ENCODE measurements around the gene KCNT1.

KCNT1 gene

DNA sequence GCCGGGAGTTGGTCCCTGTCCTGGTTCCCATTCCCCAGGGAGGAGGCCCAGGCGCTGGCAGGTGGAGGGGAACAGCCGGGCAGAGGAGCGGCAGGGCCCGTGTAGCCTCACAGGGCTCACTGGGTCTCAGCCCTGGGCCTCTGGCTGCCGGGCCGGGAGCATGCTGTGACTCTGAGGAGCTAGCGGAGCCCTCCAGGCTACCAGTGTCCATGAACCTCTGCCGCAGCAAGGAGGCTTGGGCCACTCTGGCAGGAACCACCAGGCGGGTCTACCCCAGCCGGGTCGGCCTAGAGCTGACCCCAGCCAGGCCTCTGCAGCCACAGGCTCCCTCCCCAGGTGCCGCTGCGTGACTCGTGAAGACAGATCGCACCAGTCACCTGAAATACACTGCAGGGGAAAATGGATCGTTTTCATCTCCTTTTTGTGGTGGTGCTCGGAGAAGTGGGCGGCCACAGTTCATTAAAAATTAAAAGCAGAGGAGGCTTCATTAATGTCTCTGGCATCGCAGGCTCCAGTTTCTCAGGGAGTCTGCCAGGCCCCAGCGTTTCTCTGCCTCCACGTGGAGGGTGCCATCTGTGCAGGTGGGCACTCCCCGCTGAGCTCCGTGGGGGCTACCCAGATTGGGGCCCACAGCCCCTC, 43.8 kb downstream of the KCNT1 start:
- no peak for DNase-seq (ENCODE audit: low spot score)

DNA sequence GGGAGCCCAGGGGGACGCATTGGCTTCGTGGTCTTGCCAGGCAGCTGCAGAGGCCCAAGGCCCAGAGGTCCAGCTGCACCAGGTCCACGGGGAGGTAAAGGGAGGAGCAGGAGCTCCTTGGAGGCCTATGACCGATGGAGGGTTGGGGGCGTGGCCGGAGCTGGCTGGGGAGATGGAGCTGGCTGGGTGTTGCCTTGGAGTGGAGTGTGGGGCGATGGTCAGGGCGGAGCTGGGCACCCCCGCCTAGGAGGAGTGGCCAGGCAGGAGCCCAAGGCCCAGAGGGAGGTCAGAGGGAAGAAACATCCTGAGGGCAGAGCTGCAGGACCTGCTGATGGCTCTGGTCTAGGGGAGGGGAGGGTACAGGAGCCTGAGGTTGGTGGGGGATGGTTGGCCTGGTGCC, 44.6 kb downstream of the KCNT1 start:
- DNase-seq (ENCODE audit: low spot score) = no peak

DNA sequence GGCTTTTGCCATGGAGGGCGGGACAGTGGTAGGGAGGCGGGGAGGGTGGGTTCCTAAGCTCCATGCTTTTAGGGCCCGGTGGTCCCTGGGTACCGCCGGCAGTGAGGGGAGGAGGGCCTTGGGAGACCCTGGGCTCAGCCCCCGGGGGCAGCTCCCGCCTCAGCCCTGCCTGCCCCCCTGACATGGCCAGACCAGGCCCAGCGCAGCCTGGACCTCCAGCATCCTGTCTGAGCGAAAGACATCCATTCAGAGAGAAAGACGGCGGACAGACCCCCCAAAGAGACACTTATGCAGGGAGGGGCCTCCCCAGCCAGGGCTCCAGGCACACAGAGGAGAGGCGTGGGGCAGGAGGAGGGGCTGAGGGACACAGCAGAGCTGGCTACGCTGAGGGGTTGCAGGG, 45.3 kb downstream of the KCNT1 start:
- no peak for DNase-seq (ENCODE audit: low spot score)

- no peak for DNase-seq (ENCODE audit: low spot score)
These were observed 46.7 kb downstream of the KCNT1 start for GRCh38 chr9:135748676-135749075.

- no peak for DNase-seq (ENCODE audit: low spot score)
These were observed 47.4 kb downstream of the KCNT1 start for GRCh38 chr9:135749171-135750045.

DNA sequence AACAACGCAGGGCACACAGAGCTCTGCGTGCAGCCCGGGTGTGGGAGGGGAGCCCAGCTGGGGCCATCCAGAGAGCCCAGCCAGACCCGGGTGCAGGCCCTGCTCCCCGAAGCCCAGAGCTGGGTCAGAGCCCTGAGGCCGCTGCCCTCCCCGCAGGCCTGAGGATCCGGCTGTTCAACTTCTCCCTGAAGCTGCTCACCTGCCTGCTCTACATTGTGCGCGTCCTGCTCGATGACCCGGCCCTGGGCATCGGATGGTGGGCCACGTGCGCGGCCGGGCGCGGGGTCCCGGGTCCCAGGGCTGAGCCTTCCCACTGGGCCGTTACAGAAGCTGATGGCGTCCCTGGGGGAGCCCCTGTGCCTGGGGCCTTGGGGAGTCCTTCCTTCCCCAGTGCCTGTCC, 48.8 kb downstream of the KCNT1 start:
- DNase-seq (ENCODE audit: low spot score) = no peak

DNA sequence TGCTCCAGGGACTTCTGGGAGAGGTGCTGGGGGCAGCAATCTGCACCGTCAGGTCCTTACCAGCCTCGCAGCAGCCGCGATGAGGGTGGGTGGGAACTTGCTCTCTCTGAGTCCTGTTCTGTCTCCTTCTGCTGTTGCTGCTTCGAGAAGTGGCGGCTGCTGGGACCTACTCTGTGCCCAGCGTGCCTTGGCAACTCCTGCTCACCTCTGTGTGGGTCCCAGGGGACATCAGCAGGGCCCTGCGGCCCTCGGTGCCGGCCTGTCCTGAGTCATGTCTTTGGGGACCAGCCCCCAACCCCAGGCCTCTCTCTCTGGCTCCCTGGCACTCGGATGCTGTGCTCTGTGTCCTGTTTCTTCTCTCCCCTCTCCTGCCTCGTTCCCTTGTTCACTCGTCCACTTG, 49.5 kb downstream of the KCNT1 start:
- no peak for DNase-seq (ENCODE audit: low spot score)

GRCh38 chr9:135752281-135753204, 50.6 kb downstream of the KCNT1 start:
- no peak for DNase-seq (ENCODE audit: low spot score)

DNA sequence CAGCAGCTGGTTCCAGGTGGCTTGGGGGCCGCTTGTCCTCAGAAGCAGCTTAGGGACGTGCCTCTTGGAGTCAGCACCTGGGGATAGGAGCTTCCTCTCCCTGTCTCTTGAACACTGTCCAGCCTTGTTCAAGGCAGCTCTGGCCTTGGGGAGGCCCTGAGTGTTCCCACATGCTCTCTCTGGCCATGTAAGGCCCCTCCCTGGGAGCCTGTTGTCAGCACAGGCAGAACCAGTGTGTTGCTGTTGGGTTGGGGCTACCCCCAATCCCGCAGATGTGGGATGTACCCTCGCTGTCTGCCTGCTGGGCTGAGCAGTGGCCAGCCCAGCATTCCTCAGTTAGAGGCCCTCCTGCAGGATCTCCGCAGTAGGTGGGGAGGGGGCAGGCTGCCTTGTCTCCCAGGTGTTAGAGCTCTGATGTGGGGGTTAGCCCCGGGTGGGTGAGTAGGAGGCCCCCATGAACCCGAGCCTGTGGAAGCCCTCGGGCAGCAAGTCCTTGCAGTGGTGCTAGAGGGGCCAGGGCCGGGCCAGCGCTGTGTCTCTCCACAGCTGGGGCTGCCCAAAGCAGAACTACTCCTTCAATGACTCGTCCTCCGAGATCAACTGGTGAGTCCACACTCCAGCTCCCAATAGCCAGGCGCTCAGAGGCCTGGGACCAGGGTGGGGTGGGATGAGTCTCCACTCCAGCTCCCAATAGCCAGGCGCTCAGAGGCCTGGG, 51.6 kb downstream of the KCNT1 start:
- DNase-seq (ENCODE audit: low spot score) = no peak

DNA sequence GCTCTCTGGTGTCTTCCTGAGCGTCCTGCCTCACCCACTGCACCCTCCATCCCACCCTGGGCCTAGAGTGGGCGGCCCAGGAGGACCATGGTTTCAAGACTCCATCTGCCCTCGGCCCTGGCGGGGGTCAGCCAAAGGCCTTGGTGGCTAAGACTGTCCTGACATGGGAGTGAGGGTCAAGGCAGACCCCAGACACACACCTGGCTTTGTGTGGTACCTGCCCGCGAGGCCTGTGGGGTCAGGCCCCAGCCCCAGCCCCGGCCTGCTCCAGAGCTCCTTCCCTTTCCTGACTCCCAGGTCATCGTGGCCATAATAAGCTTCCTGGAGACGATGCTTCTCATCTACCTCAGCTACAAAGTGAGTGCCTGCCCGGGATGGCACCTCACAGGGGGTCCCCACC, 54.6 kb downstream of the KCNT1 start:
- no peak for DNase-seq (ENCODE audit: low spot score)

- no peak for DNase-seq (ENCODE audit: low spot score)
These were observed 55.4 kb downstream of the KCNT1 start for GRCh38 chr9:135757356-135757755.

DNA sequence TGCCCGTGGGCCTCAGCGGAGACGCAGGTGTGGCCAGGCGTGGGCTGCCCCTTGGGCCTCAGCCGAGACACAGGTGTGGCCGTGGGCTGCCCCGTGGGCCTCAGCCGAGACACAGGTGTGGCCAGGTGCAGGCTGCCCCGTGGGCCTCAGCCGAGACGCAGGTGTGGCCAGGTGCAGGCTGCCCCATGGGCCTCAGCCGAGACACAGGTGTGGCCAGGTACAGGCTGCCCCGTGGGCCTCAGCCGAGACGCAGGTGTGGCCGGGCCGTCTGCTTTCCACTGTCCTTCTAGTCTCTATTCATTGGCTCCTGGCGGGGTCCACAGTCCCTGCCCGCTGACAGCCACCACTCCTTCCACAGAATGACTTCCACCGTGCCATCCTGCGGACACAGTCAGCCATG, 56.1 kb downstream of the KCNT1 start:
- no peak for DNase-seq (ENCODE audit: low spot score)

GRCh38 chr9:135758870-135759269, 56.9 kb downstream of the KCNT1 start:
- DNase-seq (ENCODE audit: low spot score) = no peak

- DNase-seq (ENCODE audit: low spot score) = no peak
These were observed 57.8 kb downstream of the KCNT1 start for GRCh38 chr9:135759676-135760300.

DNA sequence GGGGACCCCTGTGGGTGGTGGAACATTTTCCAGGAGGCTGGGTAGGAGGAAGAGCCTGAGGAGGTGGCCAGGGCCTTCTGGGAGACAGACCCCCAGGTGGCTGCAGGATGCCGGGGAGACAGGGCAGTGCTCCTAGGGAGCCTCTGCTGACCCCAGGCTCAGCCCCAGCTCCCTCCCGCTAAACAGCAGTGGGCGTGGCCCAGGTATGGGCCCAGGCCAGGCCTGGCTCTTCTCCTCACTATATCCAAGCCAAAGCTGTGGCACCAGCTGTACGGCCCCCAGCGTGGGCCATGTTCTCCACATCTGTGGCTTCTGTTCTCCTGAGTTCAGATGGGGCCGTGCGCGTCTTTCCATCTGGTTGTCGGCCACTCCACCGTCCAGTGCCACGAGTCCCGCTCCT, 58.5 kb downstream of the KCNT1 start:
- DNase-seq (ENCODE audit: low spot score) = no peak

DNA sequence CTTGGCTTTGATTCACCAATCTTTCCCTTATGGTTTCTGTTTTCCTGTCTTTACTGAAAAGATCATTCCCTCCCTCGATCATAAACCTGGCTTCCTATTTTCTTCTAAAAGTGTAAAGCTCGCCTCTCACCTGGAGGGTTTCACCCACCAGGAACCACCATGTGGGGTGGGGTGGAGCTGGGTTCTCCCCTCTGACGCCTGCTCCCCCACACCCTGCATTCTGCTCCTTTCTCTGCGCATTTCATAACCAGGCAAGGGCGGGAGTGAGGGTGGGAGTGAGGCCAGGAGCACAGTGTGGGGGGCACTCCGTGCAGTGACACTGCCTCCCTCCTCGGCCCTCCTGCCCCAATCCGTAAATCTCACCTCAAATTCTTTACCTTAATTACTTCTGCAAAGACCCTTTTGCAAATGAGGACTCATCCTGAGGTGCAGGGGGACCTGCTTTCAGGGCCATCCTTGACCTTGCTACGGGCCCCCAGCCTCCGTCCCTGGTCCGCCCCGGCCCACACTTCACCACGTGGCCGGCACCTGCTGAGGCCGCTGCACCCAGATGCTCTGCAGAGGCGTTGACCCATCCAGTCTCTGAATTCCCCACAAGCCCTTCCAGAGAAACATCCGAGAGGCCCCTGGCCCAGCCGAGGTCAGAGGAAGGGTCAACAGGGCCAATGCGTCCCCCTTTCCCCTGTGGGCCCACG, 59.3 kb downstream of the KCNT1 start:
- DNase-seq (ENCODE audit: low spot score) = no peak

- no peak for DNase-seq (ENCODE audit: low spot score)
These were observed 59.8 kb downstream of the KCNT1 start for GRCh38 chr9:135761845-135762168.

GRCh38 chr9:135762921-135763320, 60.9 kb downstream of the KCNT1 start:
- DNase-seq (ENCODE audit: low spot score) = no peak

GRCh38 chr9:135763716-135764446, 61.9 kb downstream of the KCNT1 start:
- no peak for DNase-seq (ENCODE audit: low spot score)

- DNase-seq (ENCODE audit: low spot score) = peak; percentile 52
These were observed 62.7 kb downstream of the KCNT1 start for GRCh38 chr9:135764731-135765130.
